ENCODE results near the gene FGR.

Gene FGR

GRCh38 chr1:27615346-27616192 lies 19.4 kb downstream of the FGR start:
- no peak for DNase-seq (ENCODE audit: low read depth)

- no peak for DNase-seq (ENCODE audit: low read depth)
Observed at GRCh38 chr1:27614625-27615344, 20.2 kb downstream of the FGR start.

- DNase-seq (ENCODE audit: low read depth): no peak
Observed at GRCh38 chr1:27614043-27614624, 20.9 kb downstream of the FGR start.

GRCh38 chr1:27612718-27613117 lies 22.3 kb downstream of the FGR start:
- no peak for DNase-seq (ENCODE audit: low read depth)

GRCh38 chr1:27611450-27611849 lies 23.5 kb downstream of the FGR start:
- no peak for DNase-seq (ENCODE audit: low read depth)

GRCh38 chr1:27609618-27610240 lies 25.3 kb downstream of the FGR start:
- no peak for DNase-seq (ENCODE audit: low read depth)

GRCh38 chr1:27609210-27609555 lies 25.8 kb downstream of the FGR start:
- no peak for DNase-seq (ENCODE audit: low read depth)

- no peak for DNase-seq (ENCODE audit: low read depth)
Observed at GRCh38 chr1:27607239-27607804, 27.7 kb downstream of the FGR start.

GRCh38 chr1:27606708-27607238 lies 28.2 kb downstream of the FGR start:
- peak; percentile 67 for DNase-seq (ENCODE audit: low read depth)

- DNase-seq (ENCODE audit: low read depth): peak; percentile 67
Observed at GRCh38 chr1:27605796-27606707, 28.9 kb downstream of the FGR start.

GRCh38 chr1:27605300-27605766 lies 29.7 kb downstream of the FGR start:
- no peak for DNase-seq (ENCODE audit: low read depth)

- DNase-seq (ENCODE audit: low read depth): no peak
Observed at GRCh38 chr1:27604579-27605299, 30.2 kb downstream of the FGR start.

- peak; percentile 90 for DNase-seq (ENCODE audit: low read depth)
Observed at GRCh38 chr1:27603681-27604578, 31.1 kb downstream of the FGR start, which contains the start of gene AHDC1. Gene AHDC1 (minus strand): TSS chr1:27604144. CDS start chr1:27552115, 52,029 bp downstream.

- DNase-seq (ENCODE audit: low read depth): peak; percentile 41
Observed at GRCh38 chr1:27603309-27603680, 31.7 kb downstream of the FGR start.

GRCh38 chr1:27602462-27603308 lies 32.3 kb downstream of the FGR start:
- peak; percentile 48 for DNase-seq (ENCODE audit: low read depth)

- peak; percentile 43 for DNase-seq (ENCODE audit: low read depth)
Observed at GRCh38 chr1:27601771-27602461, 33.1 kb downstream of the FGR start.

GRCh38 chr1:27601321-27601770 lies 33.6 kb downstream of the FGR start:
- no peak for DNase-seq (ENCODE audit: low read depth)
